GM12878 (cell line): ENCODE results near the gene GPRASP2. TPM values are rescaled to one million over a fixed set of nuclear protein-coding genes. Genes with fewer than 3 reads are reported as not detected.

Experiments
- ATAC-seq: fragments of 200-7000 bp; cut with Tn5 transposase; 3 replicates; pipeline ENCODE4 v1.9.1; 2020; ENCODE audit warnings: mild to moderate bottlenecking, moderate library complexity
- BruUV-seq: library from RNA; stranded (reverse); fragments of 400-500 nt; replicated peaks from 2 replicates; lab custom pipeline; 2021; lab: Mats Ljungman, UMichigan
- CTCF ChIA-PET: fragments of 300-600 bp; sonication (Branson Sonifier 250); formaldehyde crosslinking; extraction: SDS; loops from one replicate; lab custom pipeline; 2021; ENCODE audit warnings: inconsistent platforms; lab: Yijun Ruan, JAX
- POLR2A ChIA-PET: fragments of 350-600 bp; formaldehyde crosslinking; extraction: SDS; loops from one replicate; lab custom pipeline; 2021; ENCODE audit warnings: inconsistent platforms; lab: Charles Lee
- RAD21 ChIA-PET: fragments of 300-600 bp; sonication (Branson Sonifier 250); formaldehyde crosslinking; loops from one replicate; lab custom pipeline; 2023; ENCODE audit warnings: antibody characterized with exemption; ENCODE audit not compliant: unreplicated experiment; lab: Charles Lee
- SMC1A ChIA-PET: fragments of 300-600 bp; sonication (Branson Sonifier 250); formaldehyde crosslinking; loops from one replicate; lab custom pipeline; 2023; ENCODE audit not compliant: unreplicated experiment, uncharacterized antibody; lab: Charles Lee
- DNase-seq: peaks from one replicate; pipeline ENCODE4 v3.0.0-alpha.2; 2011; ENCODE audit warnings: low read depth, low spot score
- FAIRE-seq: peaks from 3 replicates; lab custom pipeline; 2011; peaks lifted over from hg19 to GRCh38; lab: Jason Lieb, UNC
- H2AFZ ChIP-seq: 2 replicates; pipeline ENCODE4 v1.6.0; 2011; ENCODE audit warnings: low read depth, low read length, control low read depth; ENCODE audit not compliant: control insufficient read depth
- H3K27ac ChIP-seq: 2 replicates; pipeline ENCODE4 v1.5.1; 2011; ENCODE audit warnings: control low read depth; ENCODE audit not compliant: control insufficient read depth, insufficient read depth
- H3K27me3 ChIP-seq, 2 experiments: replicated peaks in 1 of 2; 2 replicates each; pipeline versions ENCODE4 v1.6.0 to v1.6.1; 2011; ENCODE audit warnings: low read length in 1 of 2; ENCODE audit not compliant: control insufficient read depth in 2 of 2, insufficient read depth in 2 of 2
- H3K36me3 ChIP-seq, 2 experiments: 2 replicates each; pipeline ENCODE4 v1.5.1; 2011; ENCODE audit warnings: low read length in 1 of 2; ENCODE audit not compliant: control insufficient read depth in 2 of 2, insufficient read depth in 2 of 2
- H3K4me1 ChIP-seq: 2 replicates; pipeline ENCODE4 v1.6.1; 2011; ENCODE audit warnings: mild to moderate bottlenecking, low read length, moderate library complexity, mixed read lengths; ENCODE audit not compliant: control insufficient read depth, insufficient read depth
- H3K4me2 ChIP-seq: 2 replicates; pipeline ENCODE4 v1.6.0; 2011; ENCODE audit warnings: control low read depth; ENCODE audit not compliant: control insufficient read depth, insufficient read depth
- H3K4me3 ChIP-seq: fragments of 200-600 bp; sonication (generic); 2 replicates; pipeline ENCODE4 v1.5.1; 2016
- H3K79me2 ChIP-seq: 2 replicates; pipeline ENCODE4 v1.6.0; 2011; ENCODE audit warnings: low read length; ENCODE audit not compliant: control insufficient read depth, insufficient read depth
- H3K9ac ChIP-seq: 2 replicates; pipeline ENCODE4 v1.8.0; 2011; ENCODE audit warnings: low read length, control low read depth, mixed read lengths; ENCODE audit not compliant: control insufficient read depth, insufficient read depth
- H3K9me3 ChIP-seq: replicated peaks from 3 replicates; pipeline ENCODE4 v1.5.1; 2011; ENCODE audit warnings: mild to moderate bottlenecking, low read length; ENCODE audit not compliant: control insufficient read depth, insufficient read depth
- H4K20me1 ChIP-seq: 2 replicates; pipeline ENCODE4 v1.6.0; 2011; ENCODE audit not compliant: control insufficient read depth, insufficient read depth
- ATF7 ChIP-seq: fragments of 450-650 bp; IDR thresholded peaks from 2 replicates; pipeline ENCODE4 v1.6.1; 2016; ENCODE audit warnings: low read depth, mild to moderate bottlenecking
- BHLHE40 ChIP-seq, 2 experiments: fragments of 450-650 bp in 1 of 2; IDR thresholded peaks; 2 replicates each; pipeline ENCODE4 v1.6.1; 2011 to 2017; ENCODE audit warnings: low read depth in 2 of 2, borderline replicate concordance in 1 of 2, improper control_type of control experiment in 1 of 2, low read length in 1 of 2, mild to moderate bottlenecking in 1 of 2
- BMI1 ChIP-seq: fragments of 450-650 bp; IDR thresholded peaks from 2 replicates; pipeline ENCODE4 v1.6.1; 2016; ENCODE audit warnings: mild to moderate bottlenecking, moderate library complexity, borderline replicate concordance
- CHD2 ChIP-seq: IDR thresholded peaks from 2 replicates; pipeline ENCODE4 v1.6.1; 2011; ENCODE audit warnings: low read depth, low read length, improper control_type of control experiment, borderline replicate concordance
- CHD4 ChIP-seq: fragments of 200-600 bp; sonication (generic); IDR thresholded peaks from 2 replicates; pipeline ENCODE4 v1.6.1; 2016; ENCODE audit warnings: mild to moderate bottlenecking
- CREB1 ChIP-seq: IDR thresholded peaks from 2 replicates; pipeline ENCODE4 v1.6.1; 2012; ENCODE audit warnings: low read depth, mild to moderate bottlenecking, inconsistent platforms
- GABPA ChIP-seq: IDR thresholded peaks from 2 replicates; pipeline ENCODE4 v1.6.1; 2014; ENCODE audit warnings: antibody characterized with exemption, low read depth, mild to moderate bottlenecking, inconsistent platforms
- KDM1A ChIP-seq: fragments of 200-600 bp; sonication (generic); IDR thresholded peaks from 2 replicates; pipeline ENCODE4 v1.6.1; 2016; ENCODE audit warnings: borderline replicate concordance
- MEF2A ChIP-seq: IDR thresholded peaks from 2 replicates; pipeline ENCODE4 v1.6.1; 2011; ENCODE audit warnings: low read depth, mild to moderate bottlenecking, low read length, moderate library complexity; ENCODE audit not compliant: insufficient read depth
- MTA3 ChIP-seq: IDR thresholded peaks from 2 replicates; pipeline ENCODE4 v1.6.1; 2012; ENCODE audit warnings: low read length, inconsistent platforms, borderline replicate concordance
- MYC ChIP-seq: IDR thresholded peaks from 2 replicates; pipeline ENCODE4 v1.6.1; 2011; ENCODE audit warnings: mild to moderate bottlenecking, low read length, moderate library complexity, inconsistent platforms; ENCODE audit not compliant: insufficient read depth, insufficient replicate concordance, insufficient read length, severe bottlenecking
- NBN ChIP-seq: fragments of 450-650 bp; IDR thresholded peaks from 2 replicates; pipeline ENCODE4 v1.6.1; 2016
- NR2C1 ChIP-seq: fragments of 450-650 bp; IDR thresholded peaks from 2 replicates; pipeline ENCODE4 v1.6.1; 2017; ENCODE audit warnings: antibody characterized with exemption, mild to moderate bottlenecking, moderate library complexity
- RELA ChIP-seq: fragments of 450-650 bp; IDR thresholded peaks from 2 replicates; pipeline ENCODE4 v1.8.0; 2014; ENCODE audit warnings: borderline replicate concordance; ENCODE audit not compliant: partially characterized antibody
- SMAD5 ChIP-seq: IDR thresholded peaks from 2 replicates; pipeline ENCODE4 v1.6.1; 2016; ENCODE audit warnings: antibody characterized with exemption, low read depth
- SREBF1 ChIP-seq: IDR thresholded peaks from 2 replicates; pipeline ENCODE4 v1.6.1; 2012; ENCODE audit warnings: mild to moderate bottlenecking, low read length
- ZNF24 ChIP-seq: fragments of 450-650 bp; IDR thresholded peaks from 2 replicates; pipeline ENCODE4 v1.6.1; 2017; ENCODE audit warnings: antibody characterized with exemption, mild to moderate bottlenecking
- ZNF274 ChIP-seq: IDR thresholded peaks from one replicate; pipeline ENCODE4 v1.8.0; 2011; ENCODE audit not compliant: insufficient read length, insufficient read depth
- WGBS: methylation state at CpG from one replicate; pipeline ENCODE4 v1.1.6; 2016; ENCODE audit warnings: low lambda C conversion rate; ENCODE audit not compliant: insufficient replicate concordance, insufficient coverage; ENCODE audit errors: missing lambda C conversion rate; 5-methylcytosine and 5-hydroxymethylcytosine counted together
- in situ Hi-C: fragments of 300-500 bp; cut with MboI; formaldehyde crosslinking; loops from 9 replicates; pipeline ENCODE4 v1.14.3; 2018; ENCODE audit warnings: mixed read lengths
- intact Hi-C: fragments of 100-400 bp; cut with micrococcal nuclease; formaldehyde crosslinking; loops from one replicate; pipeline ENCODE4 v1.14.2; 2022; ENCODE audit not compliant: unreplicated experiment
- polyA plus RNA-seq, 11 experiments: library from polyadenylated mRNA; depleted of rRNA in 4 of 11; unstranded in 6 of 11; stranded (reverse) in 5 of 11; fragments of >200 nt; fragmentation: Nextera tagmentation in 4 of 11; fragmentation: Illumina TruSeq in 1 of 11; extraction: Ambion mirVana in 4 of 11; extraction: Trizol in 1 of 11; gene quantifications; 1 replicate in 1 of 11; 2 replicates in 10 of 11; pipeline versions ENCODE4 v1.2.1 to v1.2.3, GENCODE V29; 2011 to 2016; ENCODE audit warnings: inconsistent platforms in 2 of 11, missing spikeins in 2 of 11, low read depth in 1 of 11
- total RNA-seq, 4 experiments: library from RNA; depleted of rRNA in 3 of 4; stranded (reverse); fragments of >200 nt in 3 of 4; fragmentation: Illumina TruSeq in 1 of 4; extraction: Trizol in 1 of 4; gene quantifications; 2 replicates each; pipeline versions ENCODE4 v1.2.1 to v1.2.3, GENCODE V29; 2013 to 2021
- TF ChIP-seq, protein P1 (sequence below): fragments of 450-650 bp; IDR thresholded peaks from 2 replicates; pipeline ENCODE4 v1.6.1; 2016; ENCODE audit warnings: mild to moderate bottlenecking

GPRASP2 gene
- total and polyA plus RNA-seq, 10 of the 15 experiments (the other 5 are each of a cell fraction or from before 2014, with no cell fraction given): 0.08 to 0.27 (median 0.19) TPM; not detected in 1

DNA sequence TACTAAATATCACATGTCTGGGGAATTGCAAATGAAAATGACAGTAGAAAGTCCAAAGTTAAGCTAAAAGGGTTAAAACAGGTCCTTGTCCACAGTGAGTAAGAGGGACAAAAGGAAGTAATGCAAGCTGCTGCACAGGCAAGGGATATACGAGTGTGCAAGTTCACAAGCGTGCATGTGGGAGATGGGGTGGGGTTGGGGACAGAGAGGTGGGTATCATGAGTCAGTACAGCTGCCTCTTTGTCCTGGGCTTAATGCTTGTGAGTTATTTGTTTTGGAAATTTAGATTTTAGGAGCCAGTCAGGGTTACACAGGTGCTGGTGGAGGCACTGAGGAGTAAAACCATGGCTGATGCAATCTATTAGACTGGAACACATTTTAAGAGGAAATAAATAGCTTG is 3.3 kb upstream of the GPRASP2 start:
- Histone ChIP-seq H2AFZ (no peak overlapping the region), H3K36me3 (no peaks in the 10 kb centered on the region), H3K9me3 (no peaks in the 10 kb centered on the region), H3K4me2 (no peak overlapping the region), H4K20me1 (no peaks in the 10 kb centered on the region), H3K4me1 (no peaks in the 10 kb centered on the region), H3K79me2 (no peaks in the 10 kb centered on the region), H3K4me3 (no peak overlapping the region), H3K9ac (no peak overlapping the region), H3K27me3 (no peaks in the 10 kb centered on the region), H3K27ac (no peak overlapping the region)
- no peak for ATAC-seq
- POLR2A ChIA-PET: no interaction called here
- no peak for FAIRE-seq
- SMC1A ChIA-PET: no interaction called here
- intact Hi-C loops (no loop called here), in situ Hi-C loops (no loop called here)
- no peak for TF ChIP-seq SREBF1
- TF ChIP-seq, protein P1, sequence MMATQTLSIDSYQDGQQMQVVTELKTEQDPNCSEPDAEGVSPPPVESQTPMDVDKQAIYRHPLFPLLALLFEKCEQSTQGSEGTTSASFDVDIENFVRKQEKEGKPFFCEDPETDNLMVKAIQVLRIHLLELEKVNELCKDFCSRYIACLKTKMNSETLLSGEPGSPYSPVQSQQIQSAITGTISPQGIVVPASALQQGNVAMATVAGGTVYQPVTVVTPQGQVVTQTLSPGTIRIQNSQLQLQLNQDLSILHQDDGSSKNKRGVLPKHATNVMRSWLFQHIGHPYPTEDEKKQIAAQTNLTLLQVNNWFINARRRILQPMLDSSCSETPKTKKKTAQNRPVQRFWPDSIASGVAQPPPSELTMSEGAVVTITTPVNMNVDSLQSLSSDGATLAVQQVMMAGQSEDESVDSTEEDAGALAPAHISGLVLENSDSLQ: no peak
- TF ChIP-seq ZNF274: no peak
- TF ChIP-seq RELA: no peak
- TF ChIP-seq GABPA: no peak
- TF ChIP-seq CHD2: no peak
- TF ChIP-seq KDM1A: no peak
- TF ChIP-seq MTA3: no peak
- no peak for TF ChIP-seq MYC
- TF ChIP-seq CREB1: no peak
- no peak for TF ChIP-seq ZNF24
- no peak for TF ChIP-seq ATF7
- no peak for TF ChIP-seq SMAD5
- TF ChIP-seq BMI1: no peak
- no peak for TF ChIP-seq NR2C1
- TF ChIP-seq NBN: no peak
- TF ChIP-seq MEF2A: no peak
- no peak for TF ChIP-seq BHLHE40 (IDR thresholded peaks at IDR 0.05; ENCODE audit: borderline replicate concordance in 1 of 2, low read depth in 2 of 2, low read length in 1 of 2)
- no peak for TF ChIP-seq CHD4
- CTCF ChIA-PET: no interaction called here
- BruUV-seq: no TSS peak
- no peak for DNase-seq
- RAD21 ChIA-PET: no interaction called here
- 0% methylated on average over 2 of the region's 2 CpGs for WGBS
